ENCODE results near the gene AGER.
A peak's percentile ranks its signal among the peaks of the same experiment; 100 is the strongest.

The AGER gene

GRCh38 chr6:32151181-32151862 lies 32.7 kb downstream of the AGER start:
- CTCF ChIA-PET: interaction anchor here (0.7 to 1.7 kb wide), 3 partner anchors 13 to 702 kb away, joined by 3 to 8 read pairs (median 3); partner anchors contain the start of genes EGFL8 and TAP1
- POLR2A ChIA-PET: interaction anchor here (2.2 to 3.4 kb wide), 2 partner anchors 22 to 26 kb away, joined by 7 to 38 read pairs; partner anchors contain the start of genes AGPAT1, ATF6B and FKBPL
- no peaks in the 10 kb centered on the region for H3K9me3 ChIP-seq (ENCODE audit: control insufficient read depth, insufficient read depth, low read depth, low read length)
- TF ChIP-seq ZNF664 (tag by site-specific recombination; IDR thresholded peaks at IDR 0.05) (peak; percentile 78), ZNF404 (tag by site-specific recombination; IDR thresholded peaks at IDR 0.05) (no peak), ZNF341 (tag by site-specific recombination; IDR thresholded peaks at IDR 0.05; ENCODE audit: low read depth) (peak; percentile 78)
- H3K27ac ChIP-seq (ENCODE audit: extremely low read depth, low read depth, low read length): no peak overlapping the region
- H3K36me3 ChIP-seq (ENCODE audit: control insufficient read depth in 2 of 2, insufficient read depth in 1 of 2, low read length in 2 of 2): peaks cover 5 to 12% of the 10 kb centered on the region in 2 experiments; a peak in 2 of 3 replicates
- H3K4me1 ChIP-seq (ENCODE audit: control insufficient read depth, insufficient read depth, low read length): peaks cover 9% of the 10 kb centered on the region; the same call in 1 of the 2 replicates
- H3K4me3 ChIP-seq (ENCODE audit: low read depth, low read length): no peak overlapping the region

- TF ChIP-seq ZNF544 (tag by site-specific recombination; IDR thresholded peaks at IDR 0.05): no peak
- no peak for TF ChIP-seq ZNF140 (tag by site-specific recombination; IDR thresholded peaks at IDR 0.05)
- TF ChIP-seq ZBTB21 (tag by site-specific recombination; IDR thresholded peaks at IDR 0.05): no peak
- no peak for TF ChIP-seq ZNF792 (tag by site-specific recombination; IDR thresholded peaks at IDR 0.05)
- TF ChIP-seq GFI1B (tag by site-specific recombination; IDR thresholded peaks at IDR 0.05): no peak
- TF ChIP-seq ZNF529 (tag by site-specific recombination; IDR thresholded peaks at IDR 0.05; ENCODE audit: insufficient replicate concordance): no peak
- TF ChIP-seq ZNF624 (tag by site-specific recombination; IDR thresholded peaks at IDR 0.05): no peak
- no peak for TF ChIP-seq WT1 (tag by site-specific recombination; IDR thresholded peaks at IDR 0.05)
- no peak for TF ChIP-seq ZNF37A (tag by site-specific recombination; IDR thresholded peaks at IDR 0.05)
- TF ChIP-seq PRDM6 (tag by site-specific recombination; IDR thresholded peaks at IDR 0.05): no peak
- no peak for TF ChIP-seq SCRT2 (tag by site-specific recombination; IDR thresholded peaks at IDR 0.05)
- no peak for TF ChIP-seq ZNF747 (tag by site-specific recombination; IDR thresholded peaks at IDR 0.05)
- no peak for TF ChIP-seq ZNF692 (tag by site-specific recombination; IDR thresholded peaks at IDR 0.05)
- no peak for TF ChIP-seq YY1 (tag by site-specific recombination; IDR thresholded peaks at IDR 0.05)
- no peak for TF ChIP-seq KLF8 (tag by site-specific recombination; IDR thresholded peaks at IDR 0.05)
- Histone ChIP-seq H3K27ac (ENCODE audit: extremely low read depth, low read depth, low read length) (no peak overlapping the region), H3K36me3 (ENCODE audit: control insufficient read depth in 2 of 2, insufficient read depth in 1 of 2, low read length in 2 of 2) (peaks cover 0 to 1% of the 10 kb centered on the region in 2 experiments; a peak in 1 of 3 replicates), H3K4me3 (ENCODE audit: low read depth, low read length) (no peak overlapping the region), H3K4me1 (ENCODE audit: control insufficient read depth, insufficient read depth, low read length) (peaks cover 9% of the 10 kb centered on the region; the same call in 1 of the 2 replicates), H3K9me3 (ENCODE audit: control insufficient read depth, insufficient read depth, low read depth, low read length) (no peaks in the 10 kb centered on the region)
- POLR2A ChIA-PET: interaction anchor here (3.4 kb wide), 1 partner anchor 21 kb away, joined by 38 read pairs; the partner anchor contains the start of genes ATF6B and FKBPL
- CTCF ChIA-PET: no interaction called here
Measured at GRCh38 chr6:32149932-32150870, 33.9 kb downstream of the AGER start.
